Psoas muscle (tissue), 8 donors: ENCODE measurements around the gene RPS6KA2. TPM values are rescaled to one million over a fixed set of nuclear protein-coding genes. Genes with fewer than 3 reads are reported as not detected.
"Not testable (repeated sequence)": the region's sequence is repeated elsewhere in the genome, so short reads cannot be mapped to it uniquely, and the experiment has no call there.

Source experiments
- ATAC-seq, 4 donors: fragments of 200-7000 bp; cut with Tn5 transposase; one replicate each; pipeline ENCODE4 v1.9.1; 2020; ENCODE audit warnings: moderate library complexity in 3 of 4, mild to moderate bottlenecking in 2 of 4
- DNase-seq, 2 donors: peaks; one replicate each; pipeline ENCODE4 v3.0.0-alpha.2; 2020
- H3K27ac ChIP-seq: fragments of 200-600 bp; one replicate; pipeline ENCODE4 v1.8.0; 2022
- H3K27me3 ChIP-seq, 3 donors: fragments of 200-600 bp in 1 of 3; one replicate each; pipeline versions ENCODE4 v1.6.1 to v1.8.0; 2013 to 2022; ENCODE audit warnings: low read length in 2 of 3, mild to moderate bottlenecking in 2 of 3, moderate library complexity in 1 of 3; ENCODE audit not compliant: insufficient read depth in 3 of 3
- H3K36me3 ChIP-seq, 2 donors: fragments of 200-600 bp in 1 of 2; one replicate each; pipeline versions ENCODE4 v1.6.1 to v1.8.0; 2013 to 2022; ENCODE audit warnings: low read depth in 1 of 2, mild to moderate bottlenecking in 1 of 2, moderate library complexity in 1 of 2; ENCODE audit not compliant: insufficient read depth in 1 of 2
- H3K4me1 ChIP-seq: fragments of 200-600 bp; one replicate; pipeline ENCODE4 v1.8.0; 2022
- H3K4me3 ChIP-seq: fragments of 200-600 bp; one replicate; pipeline ENCODE4 v1.8.0; 2022; ENCODE audit warnings: mild to moderate bottlenecking
- H3K9me3 ChIP-seq: fragments of 200-600 bp; one replicate; pipeline ENCODE4 v1.8.0; 2022
- whole genome bisulfite sequencing, 3 donors: extraction: QIAGEN DNeasy Blood & Tissue Kit; methylation state at CpG; one replicate each; pipeline versions ENCODE4 v1.1.6 to v1.1.7; 2013; 5-methylcytosine and 5-hydroxymethylcytosine counted together
- intact Hi-C, 2 donors: fragments of 100-400 bp; cut with DNase I; formaldehyde crosslinking; loops; one replicate each; pipeline versions ENCODE4 v1.11.0 to v1.14.2; 2022
- polyA plus RNA-seq, 3 donors: library from polyadenylated mRNA; stranded (reverse); fragments of 200-250 nt; gene quantifications; one replicate each; pipeline ENCODE4 v1.2.3, GENCODE V29; 2013
- total RNA-seq, 4 donors: library from RNA; stranded (reverse); fragmentation: NEBNext Ultra II Directional in 2 of 4; extraction: Animal tissue kit (Norgen Biotek cat#: 25700) in 2 of 4; gene quantifications; one replicate each; pipeline versions ENCODE4 v1.2.1 to v1.2.4, GENCODE V29; 2021 to 2023
- TF ChIP-seq, protein P1 (sequence below): fragments of 200-600 bp; IDR thresholded peaks from one replicate; pipeline ENCODE4 v1.8.0; 2022; ENCODE audit warnings: antibody characterized with exemption
- donor health status: healthy with polysubstance abuse.
- donor health status: DM: no; HTN: no; CAD: no; lungs with moderate emphysema.
- donor health status: Bipolar disorder and iron deficiency.
- donor health status: healthy.
- donor health status: DM: yes; HTN: yes; CAD: no.
- donor health status: DM: no; HTN: no; CAD: no.
- donor health status: DM: no; HTN: no; CAD: no.
- donor health status: DM: yes; HTN: yes; CAD: no.

The RPS6KA2 gene
- total and polyA plus RNA-seq, 7 donors, result 7.8 to 40.4 (median 20.0) TPM

DNA sequence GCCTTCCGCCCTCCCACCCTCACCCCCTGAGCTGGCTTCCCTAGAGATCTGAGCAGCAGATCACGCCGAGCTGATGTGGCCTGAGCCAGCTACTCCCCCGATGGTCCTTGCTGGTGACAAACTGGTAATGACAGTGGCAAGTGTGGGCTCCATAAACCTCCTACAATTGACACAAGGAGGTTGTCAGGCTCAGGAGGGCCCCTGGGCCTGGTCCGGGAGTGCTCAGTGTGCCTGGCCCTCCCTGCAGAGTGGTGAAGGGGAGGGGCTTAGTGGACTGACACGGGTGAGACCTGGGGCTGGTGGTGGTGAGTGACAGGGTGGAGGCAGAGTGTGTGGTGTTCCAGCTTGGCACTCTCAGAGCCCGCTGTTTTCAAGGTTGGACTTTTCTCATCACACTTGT lies 221.7 kb downstream of the RPS6KA2 start:
- no peak for ATAC-seq
- TF ChIP-seq, protein P1, sequence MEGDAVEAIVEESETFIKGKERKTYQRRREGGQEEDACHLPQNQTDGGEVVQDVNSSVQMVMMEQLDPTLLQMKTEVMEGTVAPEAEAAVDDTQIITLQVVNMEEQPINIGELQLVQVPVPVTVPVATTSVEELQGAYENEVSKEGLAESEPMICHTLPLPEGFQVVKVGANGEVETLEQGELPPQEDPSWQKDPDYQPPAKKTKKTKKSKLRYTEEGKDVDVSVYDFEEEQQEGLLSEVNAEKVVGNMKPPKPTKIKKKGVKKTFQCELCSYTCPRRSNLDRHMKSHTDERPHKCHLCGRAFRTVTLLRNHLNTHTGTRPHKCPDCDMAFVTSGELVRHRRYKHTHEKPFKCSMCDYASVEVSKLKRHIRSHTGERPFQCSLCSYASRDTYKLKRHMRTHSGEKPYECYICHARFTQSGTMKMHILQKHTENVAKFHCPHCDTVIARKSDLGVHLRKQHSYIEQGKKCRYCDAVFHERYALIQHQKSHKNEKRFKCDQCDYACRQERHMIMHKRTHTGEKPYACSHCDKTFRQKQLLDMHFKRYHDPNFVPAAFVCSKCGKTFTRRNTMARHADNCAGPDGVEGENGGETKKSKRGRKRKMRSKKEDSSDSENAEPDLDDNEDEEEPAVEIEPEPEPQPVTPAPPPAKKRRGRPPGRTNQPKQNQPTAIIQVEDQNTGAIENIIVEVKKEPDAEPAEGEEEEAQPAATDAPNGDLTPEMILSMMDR, result no peak
- no peaks in the 10 kb centered on the region for H3K9me3 ChIP-seq
- no peaks in the 10 kb centered on the region for H3K4me1 ChIP-seq
- H3K27me3 ChIP-seq, result no peaks in the 10 kb centered on the region
- intact Hi-C loops, result no loop called here
- no peak overlapping the region for H3K27ac ChIP-seq
- no peak for DNase-seq
- H3K36me3 ChIP-seq, result no peaks in the 10 kb centered on the region
- WGBS, 3 donors, result 49 to 58% (median 50%) methylated on average over 7 of the region's 7 CpGs
- H3K4me3 ChIP-seq, result no peak overlapping the region

- H3K4me1 ChIP-seq, result no peaks in the 10 kb centered on the region
- H3K9me3 ChIP-seq, result no peaks in the 10 kb centered on the region
- H3K36me3 ChIP-seq, result no peaks in the 10 kb centered on the region
- ATAC-seq (no peak), DNase-seq (no peak)
- 24 to 31% (median 28%) methylated on average over 6 of the region's 6 CpGs for WGBS, 3 donors
- TF ChIP-seq, protein P1, result no peak
- no peak overlapping the region for H3K27ac ChIP-seq
- no peaks in the 10 kb centered on the region for H3K27me3 ChIP-seq
- intact Hi-C loops, result loop anchor here in 1 of 2 donors (1.0 kb wide), 1 partner anchor 125 kb away; no protein-coding TSS in a partner anchor
- H3K4me3 ChIP-seq, result no peak overlapping the region
These were observed 224.3 kb downstream of the RPS6KA2 start for GRCh38 chr6:166402582-166403277.

DNA sequence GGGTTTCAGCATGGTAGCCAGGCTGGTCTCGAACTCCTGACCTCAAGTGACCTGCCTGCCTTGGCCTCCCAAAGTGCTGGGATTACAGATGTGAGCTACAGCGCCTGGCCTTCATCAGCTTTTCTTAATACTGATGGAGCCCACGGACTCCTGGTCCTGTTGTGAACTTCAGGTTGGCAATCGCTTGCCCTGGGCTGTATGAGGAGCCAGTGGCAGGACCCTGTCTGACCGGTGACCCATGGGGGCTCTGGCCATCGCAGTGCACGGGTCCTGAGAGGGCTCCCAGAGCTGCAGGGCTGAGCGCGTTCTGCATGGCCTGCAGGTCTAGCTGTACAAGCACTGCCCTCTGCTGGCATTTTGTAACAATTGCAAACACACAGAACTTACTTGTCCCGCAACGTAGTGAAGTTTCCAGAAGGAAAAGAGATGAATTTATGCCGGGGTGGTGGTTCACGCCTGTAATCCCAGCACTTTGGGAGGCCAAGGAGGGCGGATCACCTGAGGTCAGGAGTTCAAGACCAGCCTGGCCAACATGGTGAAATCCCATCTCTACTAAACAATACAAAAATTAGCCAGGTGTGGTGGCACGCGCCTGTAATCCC lies 226.3 kb downstream of the RPS6KA2 start:
- H3K9me3 ChIP-seq, H3K27me3 ChIP-seq, H3K4me1 ChIP-seq, H3K36me3 ChIP-seq, H3K27ac ChIP-seq, H3K4me3 ChIP-seq: not testable (repeated sequence)
- DNase-seq (peak in 1 of 2 donors; percentile 68), ATAC-seq (peak; percentile 79 to 94 (median 83))
- TF ChIP-seq, protein P1, result peak; percentile 84
- WGBS, 3 donors, result 22 to 24% (median 23%) methylated on average over 16 of the region's 16 CpGs
- intact Hi-C loops, result loop anchor here (2.0 kb wide), 2 partner anchors 88 to 126 kb away; no protein-coding TSS in a partner anchor

GRCh38 chr6:166400181-166400580 lies 226.9 kb downstream of the RPS6KA2 start:
- no peak for ATAC-seq
- TF ChIP-seq, protein P1, result no peak
- Histone ChIP-seq H3K4me3 (no peak overlapping the region), H3K27me3 (no peaks in the 10 kb centered on the region), H3K9me3 (no peaks in the 10 kb centered on the region), H3K36me3 (no peaks in the 10 kb centered on the region), H3K4me1 (no peaks in the 10 kb centered on the region), H3K27ac (no peak overlapping the region)
- intact Hi-C loops, result loop anchor here (2.0 kb wide), 2 partner anchors 87 to 125 kb away; no protein-coding TSS in a partner anchor
- no peak for DNase-seq
- 90 to 97% (median 94%) methylated on average over 1 to 2 of the region's 2 CpGs for WGBS, 3 donors
